NB4 (cell line): ENCODE measurements around the gene EIF4G3.

Source experiments
- CTCF ChIP-seq: IDR thresholded peaks from one replicate; pipeline ENCODE4 v1.5.1; 2012; ENCODE audit warnings: low read depth, low read length
- POLR2A ChIP-seq: IDR thresholded peaks from 2 replicates; pipeline ENCODE4 v1.6.1; 2011; ENCODE audit warnings: mild to moderate bottlenecking; ENCODE audit not compliant: insufficient read length; ENCODE audit errors: extremely low read depth
- TF ChIP-seq, protein P1 (sequence below): IDR thresholded peaks from 2 replicates; pipeline ENCODE4 v1.6.1; 2011; ENCODE audit warnings: low read depth, low read length

- TF ChIP-seq CTCF (no peak), POLR2A (no peak)
- TF ChIP-seq, protein P1, sequence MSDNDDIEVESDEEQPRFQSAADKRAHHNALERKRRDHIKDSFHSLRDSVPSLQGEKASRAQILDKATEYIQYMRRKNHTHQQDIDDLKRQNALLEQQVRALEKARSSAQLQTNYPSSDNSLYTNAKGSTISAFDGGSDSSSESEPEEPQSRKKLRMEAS: no peak
Observed at GRCh38 chr1:20903437-20903836, 273.3 kb downstream of the EIF4G3 start.
